Endothelial cell (in vitro differentiated cells): ENCODE measurements around the gene KCNMA1. TPM values are rescaled to one million over a fixed set of nuclear protein-coding genes. Genes with fewer than 3 reads are reported as not detected.

ENCODE experiments used
- DNase-seq: peaks from one replicate; pipeline ENCODE4 v3.0.0; 2021; ENCODE audit warnings: low spot score
- H3K27ac Mint-ChIP-seq: one replicate; pipeline ENCODE4 v1.8.0; 2021; ENCODE audit warnings: mixed read lengths, inconsistent platforms; ENCODE audit not compliant: unreplicated experiment
- H3K27me3 Mint-ChIP-seq: one replicate; pipeline ENCODE4 v1.8.0; 2021; ENCODE audit warnings: mild to moderate bottlenecking, moderate library complexity, mixed read lengths, inconsistent platforms; ENCODE audit not compliant: unreplicated experiment
- H3K36me3 Mint-ChIP-seq: one replicate; pipeline ENCODE4 v1.8.0; 2021; ENCODE audit warnings: mild to moderate bottlenecking, low read depth, mixed read lengths, inconsistent platforms; ENCODE audit not compliant: unreplicated experiment
- H3K4me1 Mint-ChIP-seq: one replicate; pipeline ENCODE4 v1.8.0; 2021; ENCODE audit warnings: mild to moderate bottlenecking, mixed read lengths, inconsistent platforms; ENCODE audit not compliant: unreplicated experiment
- H3K4me3 Mint-ChIP-seq: one replicate; pipeline ENCODE4 v1.8.0; 2021; ENCODE audit warnings: mild to moderate bottlenecking, mixed read lengths, inconsistent platforms; ENCODE audit not compliant: unreplicated experiment
- H3K9me3 Mint-ChIP-seq: one replicate; pipeline ENCODE4 v1.8.0; 2021; ENCODE audit warnings: mixed read lengths, inconsistent platforms; ENCODE audit not compliant: unreplicated experiment
- total RNA-seq: library from RNA; stranded (reverse); fragmentation: NEBNext Ultra II Directional; extraction: Animal tissue kit (Norgen Biotek cat#: 25700); gene quantifications from one replicate; pipeline ENCODE4 v1.2.1, GENCODE V29; 2021; ENCODE audit not compliant: unreplicated experiment
- TF ChIP-seq, protein P1 (sequence below): fragments of 200-600 bp; sonication (generic); IDR thresholded peaks from one replicate; pipeline ENCODE4 v1.5.0; 2021; ENCODE audit warnings: antibody characterized with exemption; ENCODE audit not compliant: unreplicated experiment

KCNMA1 gene
- total RNA-seq, 1 donor from 2014 or later: 5.1 TPM

DNA sequence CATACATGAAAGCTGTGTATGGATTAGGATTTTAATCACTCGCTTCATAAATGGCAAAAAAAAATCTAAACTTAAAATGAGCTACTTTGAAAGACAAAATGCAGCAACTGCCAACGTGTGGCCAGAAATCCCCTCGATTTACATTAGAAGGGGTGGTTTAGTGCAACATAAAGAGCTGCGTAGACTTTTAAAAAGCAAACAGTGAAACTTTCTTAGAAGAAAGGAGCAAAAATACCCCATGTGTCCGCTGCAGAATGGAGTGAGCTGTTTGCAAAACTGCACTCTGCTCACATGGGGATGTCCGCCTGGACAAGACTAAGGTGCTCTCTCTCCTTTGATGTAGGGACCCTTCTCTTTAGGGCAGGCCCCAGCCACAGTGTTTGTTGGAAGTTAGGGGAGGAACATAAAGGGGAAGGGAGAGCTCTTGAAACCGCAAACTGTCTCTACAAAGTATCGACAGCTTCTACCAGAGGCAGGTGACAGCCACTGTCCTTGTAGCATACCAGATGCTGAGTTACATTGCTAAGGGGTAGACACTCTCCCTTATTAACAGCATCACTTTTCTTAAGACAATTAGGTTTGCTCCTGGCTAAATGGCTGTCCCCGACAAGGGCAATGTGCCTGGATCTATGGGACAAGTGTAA, 528.1 kb downstream of the KCNMA1 start:
- Mint-ChIP-seq H3K4me3 (no peak overlapping the region), H3K36me3 (no peaks in the 10 kb centered on the region), H3K9me3 (no peaks in the 10 kb centered on the region), H3K4me1 (peaks cover 11% of the 10 kb centered on the region), H3K27me3 (peaks cover under 1% of the 10 kb centered on the region), H3K27ac (no peak overlapping the region)
- no peak for DNase-seq
- TF ChIP-seq, protein P1, sequence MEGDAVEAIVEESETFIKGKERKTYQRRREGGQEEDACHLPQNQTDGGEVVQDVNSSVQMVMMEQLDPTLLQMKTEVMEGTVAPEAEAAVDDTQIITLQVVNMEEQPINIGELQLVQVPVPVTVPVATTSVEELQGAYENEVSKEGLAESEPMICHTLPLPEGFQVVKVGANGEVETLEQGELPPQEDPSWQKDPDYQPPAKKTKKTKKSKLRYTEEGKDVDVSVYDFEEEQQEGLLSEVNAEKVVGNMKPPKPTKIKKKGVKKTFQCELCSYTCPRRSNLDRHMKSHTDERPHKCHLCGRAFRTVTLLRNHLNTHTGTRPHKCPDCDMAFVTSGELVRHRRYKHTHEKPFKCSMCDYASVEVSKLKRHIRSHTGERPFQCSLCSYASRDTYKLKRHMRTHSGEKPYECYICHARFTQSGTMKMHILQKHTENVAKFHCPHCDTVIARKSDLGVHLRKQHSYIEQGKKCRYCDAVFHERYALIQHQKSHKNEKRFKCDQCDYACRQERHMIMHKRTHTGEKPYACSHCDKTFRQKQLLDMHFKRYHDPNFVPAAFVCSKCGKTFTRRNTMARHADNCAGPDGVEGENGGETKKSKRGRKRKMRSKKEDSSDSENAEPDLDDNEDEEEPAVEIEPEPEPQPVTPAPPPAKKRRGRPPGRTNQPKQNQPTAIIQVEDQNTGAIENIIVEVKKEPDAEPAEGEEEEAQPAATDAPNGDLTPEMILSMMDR: no peak

DNA sequence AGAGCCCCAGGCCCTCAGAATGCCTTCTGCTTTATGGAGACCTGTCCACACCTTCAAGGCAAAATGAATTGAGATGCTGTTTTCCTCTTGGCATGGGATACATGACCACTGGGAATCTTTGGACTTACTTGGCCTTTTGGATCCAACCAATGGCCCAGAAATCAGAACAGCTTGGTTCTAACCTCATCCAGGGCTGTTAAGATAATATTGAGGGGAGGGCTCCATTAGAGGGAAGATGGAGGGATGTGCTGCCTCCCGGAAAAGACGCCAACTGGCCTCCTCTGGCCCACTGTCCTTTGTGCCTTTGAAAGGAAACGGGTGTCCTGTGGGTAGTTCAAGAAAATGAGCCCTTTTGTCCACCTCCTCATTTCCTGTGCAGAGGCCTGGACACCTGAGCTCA, 530.9 kb downstream of the KCNMA1 start:
- Mint-ChIP-seq H3K4me3 (no peak overlapping the region), H3K9me3 (no peaks in the 10 kb centered on the region), H3K4me1 (peaks cover 9% of the 10 kb centered on the region), H3K27ac (no peak overlapping the region), H3K36me3 (no peaks in the 10 kb centered on the region), H3K27me3 (no peaks in the 10 kb centered on the region)
- no peak for DNase-seq
- TF ChIP-seq, protein P1: no peak

DNA sequence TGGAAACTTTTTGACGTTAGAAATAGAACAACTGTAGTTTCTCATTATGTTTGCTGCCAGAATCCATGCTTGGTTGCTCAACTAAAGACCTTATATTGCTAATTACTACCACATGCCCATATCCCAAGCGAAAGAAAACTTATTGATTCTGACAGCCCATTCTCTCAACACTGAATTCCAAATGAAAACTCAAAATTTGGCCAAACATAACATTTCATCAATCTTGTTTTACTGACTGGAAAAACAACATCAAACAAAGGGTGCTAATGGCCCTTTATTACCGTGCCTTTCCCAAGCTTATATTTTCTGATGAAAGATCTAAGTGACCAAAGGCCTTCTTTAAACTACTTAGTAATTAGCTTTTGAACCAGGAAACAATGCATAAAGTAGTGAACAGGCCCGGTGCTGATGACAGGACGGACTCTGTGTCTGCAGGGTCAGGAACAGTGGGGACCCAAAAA, 531.8 kb downstream of the KCNMA1 start:
- H3K4me1 Mint-ChIP-seq: peaks cover 9% of the 10 kb centered on the region
- no peak overlapping the region for H3K27ac Mint-ChIP-seq
- H3K36me3 Mint-ChIP-seq: no peaks in the 10 kb centered on the region
- H3K9me3 Mint-ChIP-seq: no peaks in the 10 kb centered on the region
- H3K4me3 Mint-ChIP-seq: no peak overlapping the region
- DNase-seq: no peak
- H3K27me3 Mint-ChIP-seq: no peaks in the 10 kb centered on the region
- TF ChIP-seq, protein P1: no peak

DNA sequence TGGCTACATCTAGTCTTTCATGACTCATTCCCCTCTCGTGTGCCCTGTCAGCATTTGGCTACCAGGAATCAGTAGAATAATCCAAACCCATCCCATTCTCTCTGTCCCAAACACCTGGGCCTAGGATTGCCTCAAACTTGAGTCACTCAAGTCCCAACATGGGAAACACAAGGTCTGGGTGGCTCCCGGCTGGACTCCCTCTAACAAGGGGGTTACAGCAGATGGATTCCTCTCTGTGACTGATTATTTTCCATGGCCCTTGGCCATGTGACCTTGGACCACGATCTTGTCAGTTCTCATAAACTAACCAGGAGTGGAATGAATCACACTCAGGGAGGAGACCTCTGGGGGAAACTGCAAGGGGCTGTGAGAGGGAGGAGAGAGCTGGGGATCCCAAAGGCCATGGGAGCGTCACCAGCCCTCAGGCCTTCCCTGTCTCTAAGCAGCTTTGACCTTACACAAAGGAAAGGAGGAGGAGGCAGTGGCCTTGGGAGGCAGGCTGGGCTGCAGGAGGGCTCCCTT, 533.1 kb downstream of the KCNMA1 start:
- Mint-ChIP-seq H3K9me3 (no peaks in the 10 kb centered on the region), H3K27me3 (no peaks in the 10 kb centered on the region), H3K36me3 (no peaks in the 10 kb centered on the region), H3K27ac (no peak overlapping the region), H3K4me3 (no peak overlapping the region), H3K4me1 (peaks cover 9% of the 10 kb centered on the region)
- no peak for DNase-seq
- TF ChIP-seq, protein P1: no peak

DNA sequence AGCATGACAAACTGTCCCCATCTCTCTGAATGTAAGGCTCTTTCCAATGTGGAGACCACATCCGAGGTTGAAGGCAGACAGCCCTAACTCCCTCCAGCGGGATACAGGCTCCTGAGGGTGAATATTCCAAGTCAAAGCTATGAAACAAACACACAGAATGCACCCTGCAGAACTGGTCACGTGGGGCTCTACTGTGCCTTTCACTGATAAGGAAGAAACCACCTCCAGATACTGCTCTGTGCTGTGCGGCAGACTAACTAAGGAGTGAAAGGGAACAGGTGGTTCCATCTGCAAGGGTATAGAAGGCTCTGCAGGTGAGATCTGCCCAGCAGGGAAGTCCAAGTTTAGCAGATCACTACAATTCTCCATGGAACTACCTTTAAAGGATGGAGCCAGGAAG, 534.4 kb downstream of the KCNMA1 start:
- Mint-ChIP-seq H3K4me3 (no peak overlapping the region), H3K4me1 (peaks cover 16% of the 10 kb centered on the region), H3K36me3 (no peaks in the 10 kb centered on the region), H3K27me3 (peaks cover 2% of the 10 kb centered on the region), H3K9me3 (no peaks in the 10 kb centered on the region), H3K27ac (no peak overlapping the region)
- DNase-seq: no peak
- TF ChIP-seq, protein P1: no peak
